Measurements from ENCODE around the gene ADIPOR2. TPM values are rescaled to one million over a fixed set of nuclear protein-coding genes. Genes with fewer than 3 reads are reported as not detected.
A peak's percentile ranks its signal among the peaks of the same experiment; 100 is the strongest.

The ADIPOR2 gene
- polyA plus RNA-seq, 2 of the 4 experiments (the other 2 are of a cell fraction), result 60.4 to 65.4 TPM

- TF ChIP-seq CHD2 (IDR thresholded peaks at IDR 0.05; ENCODE audit: low read length, partially characterized antibody), result no peak
- TF ChIP-seq FOSB (CRISPR knock-in tag; IDR thresholded peaks at IDR 0.05), result no peak
- no peak for TF ChIP-seq KDM1A (IDR thresholded peaks at IDR 0.05; ENCODE audit: low read depth)
- TF ChIP-seq JUN (IDR thresholded peaks at IDR 0.05), result no peak; a peak in 1 of 5 replicates
- no peak for TF ChIP-seq RNF2 (IDR thresholded peaks at IDR 0.05; ENCODE audit: borderline replicate concordance, low read depth)
- no peak for TF ChIP-seq ZC3H11A (IDR thresholded peaks at IDR 0.05)
- no peak for TF ChIP-seq BHLHE40 (IDR thresholded peaks at IDR 0.05; ENCODE audit: low read depth, low read length)
- peak; percentile 22; the same call in 1 of the 2 replicates for TF ChIP-seq E2F6 (IDR thresholded peaks at IDR 0.05; ENCODE audit: borderline replicate concordance, low read depth)
- no peak for TF ChIP-seq ZSCAN20 (CRISPR knock-in tag; IDR thresholded peaks at IDR 0.05)
- no peak for TF ChIP-seq NR3C1 (IDR thresholded peaks at IDR 0.05)
- peak; percentile 57 for TF ChIP-seq CTCF (IDR thresholded peaks at IDR 0.05)
- no peak for TF ChIP-seq MYC (IDR thresholded peaks at IDR 0.05; ENCODE audit: borderline replicate concordance, low read length)
- TF ChIP-seq ESRRA (IDR thresholded peaks at IDR 0.05; ENCODE audit: borderline replicate concordance, low read length), result no peak
- no peak for TF ChIP-seq SREBF2 (IDR thresholded peaks at IDR 0.05)
- TF ChIP-seq HOXB13 (CRISPR knock-in tag; IDR thresholded peaks at IDR 0.05; ENCODE audit: low read depth), result no peak
Measured at GRCh38 chr12:1662761-1663439, 28.0 kb upstream of the ADIPOR2 start (continued).

GRCh38 chr12:1663440-1664132 lies 27.3 kb upstream of the ADIPOR2 start:
- Histone ChIP-seq H3K4me1 (peaks cover 22% of the 10 kb centered on the region; the same call in 2 of the 3 replicates), H3K4me2 (peak overlapping the region; percentile 98), H3K4me3 (no peak overlapping the region), H3K9me3 (no peaks in the 10 kb centered on the region), H3K27ac (peak overlapping the region in 1 of 2 experiments; percentile 94; a peak in 2 of 6 replicates)
- FAIRE-seq, result no peak
- WGBS (ENCODE audit: missing lambda C conversion rate), result 89% methylated on average over 11 of the region's 11 CpGs
- ATAC-seq, result peak; percentile 11 to 34; a peak in 4 of 6 replicates
- DNase-seq (ENCODE audit: low read depth in 1 of 2, low spot score in 1 of 2), result no peak
- no peak for TF ChIP-seq PHF8 (IDR thresholded peaks at IDR 0.05; ENCODE audit: borderline replicate concordance, low read depth)
- TF ChIP-seq PBX3 (IDR thresholded peaks at IDR 0.05), result no peak
- no peak for TF ChIP-seq HEYL (CRISPR knock-in tag; IDR thresholded peaks at IDR 0.05)
- no peak for TF ChIP-seq KDM5A (IDR thresholded peaks at IDR 0.05)
- no peak for TF ChIP-seq EP300 (IDR thresholded peaks at IDR 0.05)
- no peak for TF ChIP-seq MYC (IDR thresholded peaks at IDR 0.05; ENCODE audit: borderline replicate concordance, low read length)
- TF ChIP-seq POLR2A (IDR thresholded peaks at IDR 0.05; ENCODE audit: low read length), result no peak
- no peak for TF ChIP-seq BHLHE40 (IDR thresholded peaks at IDR 0.05; ENCODE audit: low read depth, low read length)
- TF ChIP-seq CTCF (IDR thresholded peaks at IDR 0.05), result 0 out of 3 replicates have a peak, but pooled peaks have one; percentile 4
- POLR2A ChIA-PET, result no interaction called here
- CTCF ChIA-PET, result interaction anchor here (1.6 to 3.5 kb wide), 2 partner anchors 10 to 29 kb away, joined by 7 to 14 read pairs; no protein-coding TSS in a partner anchor
